IgD-negative memory B cell (primary cell): ENCODE results near the gene ESRRB. TPM values are rescaled to one million over a fixed set of nuclear protein-coding genes. Genes with fewer than 3 reads are reported as not detected.

ENCODE experiments used
- H3K27ac Mint-ChIP-seq, 3 donors: one replicate each; pipeline ENCODE4 v1.8.0; 2020 to 2022; ENCODE audit warnings: mild to moderate bottlenecking in 3 of 3, mixed read lengths in 3 of 3, moderate library complexity in 1 of 3
- H3K27me3 Mint-ChIP-seq: one replicate; pipeline ENCODE4 v1.8.0; 2021; ENCODE audit warnings: mixed read lengths
- H3K36me3 Mint-ChIP-seq: one replicate; pipeline ENCODE4 v1.8.0; 2020; ENCODE audit warnings: mild to moderate bottlenecking, mixed read lengths
- H3K4me1 Mint-ChIP-seq, 3 donors: one replicate each; pipeline ENCODE4 v1.8.0; 2020 to 2022; ENCODE audit warnings: mixed read lengths in 3 of 3, mild to moderate bottlenecking in 1 of 3
- H3K4me3 Mint-ChIP-seq, 4 donors: one replicate each; pipeline ENCODE4 v1.8.0; 2020 to 2022; ENCODE audit warnings: mild to moderate bottlenecking in 4 of 4, mixed read lengths in 4 of 4, moderate library complexity in 3 of 4
- H3K9me3 Mint-ChIP-seq, 3 donors: one replicate each; pipeline ENCODE4 v1.8.0; 2020 to 2021; ENCODE audit warnings: mixed read lengths in 3 of 3, mild to moderate bottlenecking in 1 of 3
- polyA plus RNA-seq: library from polyadenylated mRNA; unstranded; fragments of 300-500 nt; fragmentation: Illumina TruSeq; gene quantifications from one replicate; pipeline ENCODE4 v1.2.3, GENCODE V29; 2021

Gene ESRRB
- polyA plus RNA-seq = not detected

DNA sequence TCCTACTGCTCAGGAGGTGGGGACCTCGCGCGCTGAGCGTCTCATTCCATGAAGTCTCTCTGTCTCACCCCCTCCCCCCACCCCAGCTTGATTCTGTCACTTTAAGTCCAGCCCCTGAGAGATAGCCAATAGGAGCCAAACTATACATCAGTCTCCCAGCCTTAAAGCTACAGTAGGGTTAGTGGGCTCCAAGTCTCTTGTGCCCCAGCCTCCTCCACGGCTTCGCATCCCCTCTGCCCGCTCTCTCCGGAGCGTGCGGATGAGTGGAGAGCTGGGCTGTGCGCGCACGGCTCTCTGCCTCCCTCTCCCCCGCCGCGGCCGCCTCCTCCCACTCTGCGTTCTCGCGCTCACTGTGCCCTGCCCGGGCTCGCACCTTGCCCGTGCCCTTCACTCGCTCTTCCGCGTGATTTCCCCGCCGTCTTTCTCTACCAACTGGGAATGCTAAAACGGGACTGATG, at the start of gene ESRRB:
ESRRB (plus strand) TSS at position 191 of the 458 bp plus-strand sequence; CDS start at position 456, 265 bp downstream.
- peaks cover 58% of the 10 kb centered on the region for H3K27me3 Mint-ChIP-seq
- no peak within 1 kb of the TSS for H3K27ac Mint-ChIP-seq
- H3K4me3 Mint-ChIP-seq = peak within 1 kb of the TSS in 1 of 4 donors; percentile 78
- H3K36me3 Mint-ChIP-seq = peaks cover 2% of the 10 kb centered on the region
- H3K9me3 Mint-ChIP-seq = no peaks in the 10 kb centered on the region
- H3K4me1 Mint-ChIP-seq = peaks cover 0 to 4% (median 0%) of the 10 kb centered on the region in 3 donors

DNA sequence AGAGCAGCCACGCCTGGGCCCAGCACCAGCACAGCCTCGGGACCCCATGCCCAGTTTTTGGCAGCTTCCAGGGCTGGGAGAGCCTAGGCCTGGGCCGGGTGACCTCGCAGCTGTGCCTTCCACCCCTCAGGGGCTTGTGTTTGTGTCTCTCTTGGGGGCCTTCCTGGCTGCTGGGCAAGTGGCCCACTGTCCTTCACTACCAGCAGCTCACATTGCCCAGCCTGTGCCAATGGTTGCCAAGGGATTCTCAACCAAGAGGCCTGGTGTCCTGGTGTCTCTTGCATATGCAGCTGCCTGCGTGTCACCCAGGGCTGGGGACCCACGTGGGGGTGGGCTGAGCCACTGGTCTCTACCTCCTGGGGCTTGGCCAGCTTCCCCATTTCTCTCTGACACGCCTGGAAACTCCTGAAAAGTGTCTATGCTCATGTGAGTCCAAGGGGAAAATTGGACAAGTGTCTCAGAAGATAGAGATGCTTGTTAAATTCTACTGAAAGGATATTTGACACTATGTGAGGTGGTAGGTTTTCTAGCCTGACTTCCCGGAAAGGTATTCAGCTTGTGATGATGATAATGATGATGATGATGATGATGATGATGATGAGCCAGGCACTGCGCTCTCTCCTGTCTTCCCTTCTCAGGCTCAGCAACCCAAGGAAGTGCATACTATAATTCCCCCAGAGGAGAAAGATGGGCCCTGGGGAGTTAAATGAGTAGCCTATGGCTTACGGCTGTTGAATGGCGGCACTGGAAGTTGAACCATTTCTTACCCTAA, 48.8 kb upstream of the ESRRB start:
- peaks cover 0 to 4% (median 0%) of the 10 kb centered on the region in 3 donors for H3K9me3 Mint-ChIP-seq
- no peak overlapping the region for H3K4me3 Mint-ChIP-seq
- peaks cover 7% of the 10 kb centered on the region for H3K36me3 Mint-ChIP-seq
- H3K27me3 Mint-ChIP-seq = peaks cover 37% of the 10 kb centered on the region
- peaks cover 0 to 3% (median 0%) of the 10 kb centered on the region in 3 donors for H3K4me1 Mint-ChIP-seq
- no peak overlapping the region for H3K27ac Mint-ChIP-seq

DNA sequence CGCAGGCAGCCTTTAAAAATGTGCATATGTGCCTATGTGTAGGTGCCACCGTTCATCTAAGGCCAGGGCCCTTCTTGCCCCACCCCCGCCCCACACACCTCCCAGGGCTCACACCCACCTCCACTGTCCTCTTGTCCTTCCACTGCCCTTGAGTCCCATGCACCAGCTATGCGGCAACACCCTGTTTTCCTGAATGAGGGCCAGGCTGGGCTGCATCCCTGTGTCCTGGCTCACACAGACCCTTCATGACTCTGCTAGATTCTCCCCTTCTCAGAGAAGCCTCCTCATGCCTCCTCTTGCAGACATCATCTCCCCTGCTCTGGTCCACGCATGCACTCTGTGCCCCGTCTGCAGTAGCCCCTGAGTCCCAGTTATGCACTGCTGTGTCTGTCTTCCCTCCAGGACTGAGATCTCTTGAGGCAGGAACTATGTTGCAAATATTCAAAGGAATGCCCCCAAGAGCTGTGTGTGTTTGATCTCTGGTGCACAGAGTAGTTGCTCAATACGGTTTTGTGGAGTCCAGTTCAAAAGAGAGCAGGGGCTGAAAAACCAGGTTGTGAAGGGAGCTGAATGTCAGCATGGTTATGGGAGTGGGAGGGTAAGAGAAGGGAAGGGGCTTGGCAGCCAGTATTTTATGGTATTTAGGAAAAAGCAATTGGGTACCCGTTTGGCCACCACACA, 47.3 kb upstream of the ESRRB start:
- Mint-ChIP-seq H3K4me1 (peaks cover 0 to 2% (median 0%) of the 10 kb centered on the region in 3 donors), H3K4me3 (no peak overlapping the region), H3K27ac (no peak overlapping the region), H3K36me3 (peaks cover 6% of the 10 kb centered on the region), H3K9me3 (peaks cover 0 to 4% (median 0%) of the 10 kb centered on the region in 3 donors), H3K27me3 (peaks cover 37% of the 10 kb centered on the region)

- H3K27ac Mint-ChIP-seq = no peak overlapping the region
- H3K9me3 Mint-ChIP-seq = peaks cover 0 to 2% (median 0%) of the 10 kb centered on the region in 3 donors
- peaks cover 6% of the 10 kb centered on the region for H3K36me3 Mint-ChIP-seq
- peaks cover 37% of the 10 kb centered on the region for H3K27me3 Mint-ChIP-seq
- peak overlapping the region in 1 of 4 donors; percentile 47 for H3K4me3 Mint-ChIP-seq
- peaks cover 0 to 2% (median 0%) of the 10 kb centered on the region in 3 donors for H3K4me1 Mint-ChIP-seq
These were observed 46.6 kb upstream of the ESRRB start for GRCh38 chr14:76329154-76329928.

GRCh38 chr14:76329951-76330350, 46.0 kb upstream of the ESRRB start:
- peaks cover 0 to 2% (median 0%) of the 10 kb centered on the region in 3 donors for H3K4me1 Mint-ChIP-seq
- H3K4me3 Mint-ChIP-seq = no peak overlapping the region
- H3K27me3 Mint-ChIP-seq = peaks cover 37% of the 10 kb centered on the region
- peaks cover 0 to 2% (median 0%) of the 10 kb centered on the region in 3 donors for H3K9me3 Mint-ChIP-seq
- H3K36me3 Mint-ChIP-seq = peaks cover 6% of the 10 kb centered on the region
- H3K27ac Mint-ChIP-seq = no peak overlapping the region

DNA sequence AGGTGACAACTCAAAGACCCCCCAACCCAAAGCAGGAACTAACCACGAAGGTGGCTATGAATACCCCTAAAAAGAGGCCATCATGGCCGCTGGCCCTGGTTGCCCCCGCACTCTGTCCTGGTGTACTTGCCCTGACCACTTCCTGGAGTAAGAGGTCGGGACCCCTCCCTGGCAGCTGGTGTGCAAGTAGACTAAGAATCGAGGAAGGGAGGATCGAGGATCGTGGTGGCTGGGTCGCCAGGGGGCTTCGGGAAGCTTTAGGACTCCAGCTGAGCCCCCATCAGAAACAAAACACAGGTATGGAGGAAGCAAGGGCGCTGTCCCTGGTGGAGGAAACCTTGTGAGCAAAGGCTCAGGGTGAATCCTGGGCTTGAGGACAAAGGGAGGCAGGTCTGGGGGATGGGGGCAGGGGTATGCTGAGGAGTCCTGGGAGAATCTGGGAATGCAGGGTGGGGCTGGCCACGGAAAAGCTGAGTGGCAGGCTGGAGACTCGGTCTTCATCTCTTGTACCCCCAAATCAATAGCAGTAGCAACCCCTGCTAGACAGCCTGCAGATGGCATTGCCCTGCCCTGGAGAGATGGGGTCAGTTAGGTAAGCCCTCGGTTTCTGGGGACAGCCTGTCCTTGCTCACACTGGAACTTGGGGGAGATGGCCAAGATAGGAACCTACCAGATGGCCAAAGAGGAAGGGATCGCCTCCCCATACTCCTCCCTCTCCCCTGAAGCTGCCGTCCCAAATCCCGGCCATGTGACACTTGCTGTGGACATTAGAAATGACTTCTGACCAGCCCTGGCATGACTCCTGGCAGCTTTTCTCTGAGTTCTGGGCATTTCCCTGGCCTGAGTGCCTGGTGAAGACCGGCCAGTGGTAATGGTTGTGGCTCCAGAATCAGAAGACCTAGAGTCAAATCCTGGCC, 45.3 kb upstream of the ESRRB start:
- peaks cover 0 to 2% (median 0%) of the 10 kb centered on the region in 3 donors for H3K9me3 Mint-ChIP-seq
- H3K27ac Mint-ChIP-seq = no peak overlapping the region
- peaks cover 6% of the 10 kb centered on the region for H3K36me3 Mint-ChIP-seq
- peaks cover 33% of the 10 kb centered on the region for H3K27me3 Mint-ChIP-seq
- peaks cover 0 to 2% (median 0%) of the 10 kb centered on the region in 3 donors for H3K4me1 Mint-ChIP-seq
- H3K4me3 Mint-ChIP-seq = peak overlapping the region in 1 of 4 donors; percentile 47

DNA sequence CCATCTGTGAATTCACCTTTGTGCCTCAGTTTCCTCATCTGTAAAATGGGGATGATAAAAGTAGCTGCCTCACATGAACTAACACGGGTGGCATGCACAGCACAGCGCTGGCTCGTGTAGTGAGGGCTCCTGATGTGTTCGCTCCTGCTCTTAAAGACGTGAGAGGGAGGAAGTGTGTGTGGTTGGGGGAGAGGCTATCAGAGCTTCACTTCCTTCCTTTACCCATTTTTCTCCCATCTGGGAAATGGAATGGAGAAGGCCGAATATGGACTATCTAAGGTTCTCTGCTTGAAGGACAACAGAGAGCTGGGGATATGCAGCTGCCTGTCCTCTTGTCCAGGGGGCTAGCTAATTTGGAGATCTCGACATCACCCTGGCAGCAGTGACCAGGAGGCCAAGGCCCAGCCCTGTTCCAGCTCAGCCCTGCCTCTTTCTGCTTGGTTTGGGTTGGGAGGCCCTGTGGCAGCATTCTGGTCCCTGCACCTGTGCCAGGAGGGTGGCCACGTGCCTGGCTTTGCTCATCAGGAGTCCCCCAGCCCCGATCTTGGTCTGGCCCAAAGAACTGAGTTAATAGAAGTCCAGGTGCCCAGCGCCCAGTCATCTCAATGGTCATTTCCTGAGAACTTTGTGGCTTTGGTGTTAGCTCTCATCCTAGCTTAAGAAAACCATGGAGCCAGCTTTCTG, 44.5 kb upstream of the ESRRB start:
- H3K27ac Mint-ChIP-seq = no peak overlapping the region
- no peak overlapping the region for H3K4me3 Mint-ChIP-seq
- H3K27me3 Mint-ChIP-seq = peaks cover 29% of the 10 kb centered on the region
- H3K36me3 Mint-ChIP-seq = peaks cover 6% of the 10 kb centered on the region
- peaks cover 0 to 2% (median 0%) of the 10 kb centered on the region in 3 donors for H3K9me3 Mint-ChIP-seq
- peaks cover 0 to 2% (median 0%) of the 10 kb centered on the region in 3 donors for H3K4me1 Mint-ChIP-seq

GRCh38 chr14:76333664-76334063, 42.3 kb upstream of the ESRRB start:
- H3K4me3 Mint-ChIP-seq = no peak overlapping the region
- H3K4me1 Mint-ChIP-seq = peaks cover 0 to 2% (median 0%) of the 10 kb centered on the region in 3 donors
- peaks cover 2% of the 10 kb centered on the region for H3K36me3 Mint-ChIP-seq
- H3K27ac Mint-ChIP-seq = no peak overlapping the region
- peaks cover 36% of the 10 kb centered on the region for H3K27me3 Mint-ChIP-seq
- H3K9me3 Mint-ChIP-seq = peaks cover 0 to 3% (median 0%) of the 10 kb centered on the region in 3 donors

DNA sequence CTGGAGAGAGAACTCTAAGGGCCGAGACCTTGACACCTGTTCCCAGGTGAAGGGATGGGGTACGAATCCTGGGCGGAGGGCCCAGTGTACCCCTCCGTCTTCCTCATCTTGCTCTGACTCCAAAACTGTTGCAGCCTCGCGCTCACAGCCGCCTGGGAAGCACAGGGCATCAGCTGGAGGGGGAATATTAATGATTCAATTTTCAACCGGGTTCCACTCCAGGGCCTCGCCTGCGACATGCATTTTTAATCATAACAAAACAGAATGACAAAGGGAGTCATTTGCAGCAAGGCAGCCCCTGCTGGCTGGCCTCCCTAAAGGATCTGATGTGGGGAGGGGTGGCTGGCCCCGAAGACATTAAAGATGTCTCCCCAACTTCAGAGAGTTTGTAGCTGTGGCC, 41.6 kb upstream of the ESRRB start:
- peaks cover 0 to 3% (median 0%) of the 10 kb centered on the region in 3 donors for H3K9me3 Mint-ChIP-seq
- H3K27ac Mint-ChIP-seq = no peak overlapping the region
- H3K4me1 Mint-ChIP-seq = no peaks in the 10 kb centered on the region
- H3K4me3 Mint-ChIP-seq = no peak overlapping the region
- H3K27me3 Mint-ChIP-seq = peaks cover 29% of the 10 kb centered on the region
- H3K36me3 Mint-ChIP-seq = no peaks in the 10 kb centered on the region

DNA sequence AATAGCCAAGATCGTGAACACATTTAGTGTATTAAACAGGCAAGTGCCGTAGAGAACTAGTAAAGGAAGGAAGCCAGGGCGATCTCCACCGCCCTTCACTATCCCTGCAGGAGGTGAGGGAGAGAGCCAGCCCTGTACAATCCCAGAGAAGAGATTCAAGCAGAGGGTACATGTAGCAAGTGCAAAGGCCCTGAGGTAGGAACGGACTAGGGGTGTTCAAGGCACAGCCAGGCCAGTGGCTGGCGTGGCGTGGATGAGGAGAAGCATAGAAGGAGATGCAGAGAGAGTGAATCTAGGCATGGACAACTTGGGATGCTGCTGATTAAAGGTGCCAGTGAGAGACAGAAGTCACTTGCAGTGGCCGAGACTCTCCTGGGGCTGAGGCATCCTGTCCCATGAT, 39.1 kb upstream of the ESRRB start:
- Mint-ChIP-seq H3K27me3 (peaks cover 21% of the 10 kb centered on the region), H3K36me3 (no peaks in the 10 kb centered on the region), H3K4me3 (no peak overlapping the region)

GRCh38 chr14:76337635-76338545, 38.0 kb upstream of the ESRRB start:
- Mint-ChIP-seq H3K4me3 (no peak overlapping the region), H3K27ac (peak overlapping the region in 1 of 3 donors; percentile 25), H3K27me3 (peaks cover 21% of the 10 kb centered on the region), H3K36me3 (no peaks in the 10 kb centered on the region), H3K9me3 (peaks cover 0 to 6% (median 0%) of the 10 kb centered on the region in 3 donors), H3K4me1 (no peaks in the 10 kb centered on the region)

More for the DNA sequence above, 39.1 kb upstream of the ESRRB start:
- H3K4me1 Mint-ChIP-seq = no peaks in the 10 kb centered on the region
- H3K9me3 Mint-ChIP-seq = peaks cover 0 to 3% (median 0%) of the 10 kb centered on the region in 3 donors
- no peak overlapping the region for H3K27ac Mint-ChIP-seq

- H3K36me3 Mint-ChIP-seq = no peaks in the 10 kb centered on the region
- H3K4me3 Mint-ChIP-seq = no peak overlapping the region
- peaks cover 23% of the 10 kb centered on the region for H3K27me3 Mint-ChIP-seq
- no peak overlapping the region for H3K27ac Mint-ChIP-seq
- H3K9me3 Mint-ChIP-seq = peaks cover 0 to 11% (median 0%) of the 10 kb centered on the region in 3 donors
- no peaks in the 10 kb centered on the region for H3K4me1 Mint-ChIP-seq
These were observed 36.0 kb upstream of the ESRRB start for GRCh38 chr14:76339728-76340615.
